SK-N-MC (cell line): Measurements from ENCODE around the gene ZCCHC7.

Experiments used
- EZH2 ChIP-seq: fragments of 200-600 bp; sonication (generic); IDR thresholded peaks from one replicate; pipeline ENCODE4 v1.6.1; 2017; ENCODE audit warnings: antibody characterized with exemption
- FOXP2 ChIP-seq: optimal IDR thresholded peaks from 2 replicates; pipeline ENCODE3; 2011; ENCODE audit warnings: mild to moderate bottlenecking, moderate library complexity; ENCODE audit not compliant: insufficient read depth; ENCODE audit errors: extremely low read length, control extremely low read depth
- POLR2AphosphoS5 ChIP-seq: IDR thresholded peaks from 2 replicates; pipeline ENCODE4 v1.6.1; 2012; ENCODE audit warnings: mild to moderate bottlenecking, low read depth, low read length, borderline replicate concordance

GRCh38 chr9:37398464-37399025, 278.2 kb downstream of the ZCCHC7 start:
- TF ChIP-seq EZH2, result no peak
- TF ChIP-seq POLR2AphosphoS5, result no peak
- TF ChIP-seq FOXP2, result no peak
